ENCODE data around the gene TTLL3.

The TTLL3 gene

GRCh38 chr3:9786209-9786739, 23.8 kb upstream of the TTLL3 start:
- ChIA-PET POLR2A (no interaction called here), CTCF (interaction anchor here (1.2 to 1.3 kb wide), 2 partner anchors 9 to 146 kb away, joined by 3 to 5 read pairs; no protein-coding TSS in a partner anchor)
- TF ChIP-seq, protein P1, sequence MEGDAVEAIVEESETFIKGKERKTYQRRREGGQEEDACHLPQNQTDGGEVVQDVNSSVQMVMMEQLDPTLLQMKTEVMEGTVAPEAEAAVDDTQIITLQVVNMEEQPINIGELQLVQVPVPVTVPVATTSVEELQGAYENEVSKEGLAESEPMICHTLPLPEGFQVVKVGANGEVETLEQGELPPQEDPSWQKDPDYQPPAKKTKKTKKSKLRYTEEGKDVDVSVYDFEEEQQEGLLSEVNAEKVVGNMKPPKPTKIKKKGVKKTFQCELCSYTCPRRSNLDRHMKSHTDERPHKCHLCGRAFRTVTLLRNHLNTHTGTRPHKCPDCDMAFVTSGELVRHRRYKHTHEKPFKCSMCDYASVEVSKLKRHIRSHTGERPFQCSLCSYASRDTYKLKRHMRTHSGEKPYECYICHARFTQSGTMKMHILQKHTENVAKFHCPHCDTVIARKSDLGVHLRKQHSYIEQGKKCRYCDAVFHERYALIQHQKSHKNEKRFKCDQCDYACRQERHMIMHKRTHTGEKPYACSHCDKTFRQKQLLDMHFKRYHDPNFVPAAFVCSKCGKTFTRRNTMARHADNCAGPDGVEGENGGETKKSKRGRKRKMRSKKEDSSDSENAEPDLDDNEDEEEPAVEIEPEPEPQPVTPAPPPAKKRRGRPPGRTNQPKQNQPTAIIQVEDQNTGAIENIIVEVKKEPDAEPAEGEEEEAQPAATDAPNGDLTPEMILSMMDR (IDR thresholded peaks at IDR 0.05; ENCODE audit: control extremely low read depth, extremely low read depth, low read depth, missing control alignments) = no peak
- DNase-seq (ENCODE audit: extremely low spot score) = no peak

GRCh38 chr3:9786825-9787669, 23.0 kb upstream of the TTLL3 start:
- TF ChIP-seq, protein P1 (IDR thresholded peaks at IDR 0.05; ENCODE audit: control extremely low read depth, extremely low read depth, low read depth, missing control alignments) = peak; percentile 32
- no peak for DNase-seq (ENCODE audit: extremely low spot score)
- ChIA-PET CTCF (interaction anchor here (1.2 kb wide), 1 partner anchor 145 kb away, joined by 3 read pairs; no protein-coding TSS in a partner anchor), POLR2A (no interaction called here)

DNA sequence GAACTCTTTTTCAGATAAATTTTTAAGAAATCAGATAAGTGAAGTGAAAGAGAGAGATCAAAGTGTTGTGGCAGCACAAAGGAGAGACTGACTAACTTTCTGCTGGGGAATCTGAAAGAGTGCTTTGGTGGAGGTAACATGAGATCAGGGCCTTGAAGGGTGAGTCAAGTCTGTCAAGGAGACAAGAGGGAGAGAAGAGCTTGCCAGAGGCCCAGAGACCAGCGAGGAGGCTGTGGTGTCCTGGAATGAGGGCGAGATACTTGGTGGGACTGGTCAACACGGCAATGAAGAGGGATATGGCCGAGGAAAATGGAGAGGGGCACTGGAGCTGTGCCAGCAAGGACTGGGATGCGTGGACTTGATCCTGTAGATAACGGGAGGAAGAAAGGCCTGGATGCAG, 22.3 kb upstream of the TTLL3 start:
- CTCF ChIA-PET = no interaction called here
- POLR2A ChIA-PET = no interaction called here
- DNase-seq (ENCODE audit: extremely low spot score) = no peak
- TF ChIP-seq, protein P1 (IDR thresholded peaks at IDR 0.05; ENCODE audit: control extremely low read depth, extremely low read depth, low read depth, missing control alignments) = no peak

DNA sequence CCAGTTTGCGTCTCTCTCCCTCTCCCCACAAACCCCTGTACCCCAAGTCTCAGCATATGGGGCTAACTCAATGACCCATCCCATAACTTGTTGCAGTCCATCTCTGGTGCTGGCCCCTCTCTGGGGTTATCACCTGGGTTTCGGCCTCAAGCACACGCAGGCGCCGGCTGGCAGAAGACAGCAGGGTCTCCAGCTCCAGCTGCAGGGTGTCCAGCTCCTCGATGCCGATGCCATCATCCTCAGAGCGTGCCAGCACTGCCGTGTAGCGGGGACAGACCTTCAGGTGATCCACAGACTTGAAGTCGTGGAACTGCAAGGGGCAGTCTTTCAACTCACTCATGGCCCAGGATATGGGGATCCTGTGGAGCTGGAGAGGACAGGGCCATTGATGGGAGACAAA, 18.9 kb upstream of the TTLL3 start:
- no peak for DNase-seq (ENCODE audit: extremely low spot score)
- CTCF ChIA-PET = interaction anchor here (0.8 kb wide), 1 partner anchor 14 kb away, joined by 3 read pairs; no protein-coding TSS in a partner anchor
- POLR2A ChIA-PET = interaction anchor here (1.3 kb wide), 1 partner anchor 11 kb away, joined by 3 read pairs; no protein-coding TSS in a partner anchor
- TF ChIP-seq, protein P1 (IDR thresholded peaks at IDR 0.05; ENCODE audit: control extremely low read depth, extremely low read depth, low read depth, missing control alignments) = no peak

DNA sequence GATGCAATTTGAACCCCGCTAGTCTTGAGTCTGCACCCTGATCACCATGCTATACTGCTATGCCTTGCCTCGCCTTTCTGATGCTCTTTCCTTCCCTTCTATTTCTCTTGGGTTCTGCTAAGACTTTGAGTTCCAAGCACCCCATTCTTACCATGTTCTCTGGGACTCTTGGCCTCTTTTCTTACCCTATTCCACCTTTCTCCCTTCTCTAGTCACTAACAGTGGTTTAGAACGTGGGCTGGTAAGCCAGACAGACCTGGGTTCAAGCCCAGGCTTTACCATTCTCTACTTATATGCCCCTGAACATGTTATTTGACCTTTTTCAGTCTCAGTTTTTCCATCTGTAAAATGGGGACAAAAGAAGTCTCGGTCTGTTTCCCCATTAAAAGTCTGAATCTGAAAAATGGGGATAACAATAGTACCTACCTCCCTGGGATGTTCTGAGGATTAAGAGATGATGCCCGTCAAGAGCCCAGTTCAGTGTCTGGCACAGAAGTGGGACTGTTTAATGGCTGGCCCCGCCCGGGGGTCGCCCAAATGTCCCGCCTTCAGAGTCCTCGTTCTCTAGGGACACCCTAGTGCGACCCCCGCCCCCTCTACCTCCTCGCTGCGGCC, 18.2 kb upstream of the TTLL3 start:
- ChIA-PET POLR2A (interaction anchor here (1.2 to 1.6 kb wide), 4 partner anchors 11 to 141 kb away, joined by 4 to 6 read pairs (median 4); partner anchors contain the start of gene OGG1), CTCF (interaction anchor here (0.8 to 1.3 kb wide), 6 partner anchors 12 to 392 kb away, joined by 3 to 4 read pairs (median 3); partner anchors contain the start of gene OGG1)
- no peak for DNase-seq (ENCODE audit: extremely low spot score)
- TF ChIP-seq, protein P1 (IDR thresholded peaks at IDR 0.05; ENCODE audit: control extremely low read depth, extremely low read depth, low read depth, missing control alignments) = no peak
